ENCODE results near the gene SNRPA1.

DNA sequence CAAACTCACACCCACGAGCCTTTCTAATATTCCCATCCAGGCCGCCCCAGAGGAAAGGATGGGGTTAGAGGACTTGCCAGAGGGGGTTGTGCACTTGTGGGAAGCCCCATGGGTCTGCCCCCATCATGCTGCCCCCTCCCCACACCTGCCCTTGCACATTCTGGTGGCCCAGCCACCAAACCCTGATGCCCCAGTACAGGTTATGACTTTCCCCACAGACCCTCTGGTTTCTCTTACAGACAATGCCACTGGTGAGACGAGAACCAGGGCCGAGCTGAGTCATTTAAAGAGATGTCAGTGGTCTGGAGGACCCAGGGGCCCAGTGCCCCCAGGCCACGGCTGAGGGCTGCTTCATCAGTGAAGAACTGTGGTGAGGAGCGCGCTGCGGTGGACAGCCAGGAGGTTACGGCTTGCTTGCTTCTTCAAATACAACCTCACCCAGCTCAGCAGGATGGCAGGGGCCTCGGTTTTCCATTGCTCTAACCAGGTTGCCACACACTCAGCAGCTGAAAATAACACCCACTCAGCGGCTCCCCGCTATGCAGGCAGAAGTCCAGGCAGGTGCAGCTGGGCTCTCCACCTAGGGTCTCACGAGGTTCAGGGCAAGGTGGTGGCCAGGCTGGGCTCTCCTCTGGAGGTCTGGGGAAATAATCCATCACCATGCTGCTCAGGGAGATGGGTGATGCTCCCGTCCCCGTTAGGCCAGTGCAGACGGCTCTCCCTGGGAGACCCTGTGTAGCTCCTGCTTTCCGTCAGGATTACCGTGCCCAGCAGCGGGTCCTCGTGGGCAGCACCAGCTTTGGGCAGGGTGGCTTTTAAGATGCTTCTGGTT, 13.8 kb upstream of the SNRPA1 start:
- TF ChIP-seq, protein P1, sequence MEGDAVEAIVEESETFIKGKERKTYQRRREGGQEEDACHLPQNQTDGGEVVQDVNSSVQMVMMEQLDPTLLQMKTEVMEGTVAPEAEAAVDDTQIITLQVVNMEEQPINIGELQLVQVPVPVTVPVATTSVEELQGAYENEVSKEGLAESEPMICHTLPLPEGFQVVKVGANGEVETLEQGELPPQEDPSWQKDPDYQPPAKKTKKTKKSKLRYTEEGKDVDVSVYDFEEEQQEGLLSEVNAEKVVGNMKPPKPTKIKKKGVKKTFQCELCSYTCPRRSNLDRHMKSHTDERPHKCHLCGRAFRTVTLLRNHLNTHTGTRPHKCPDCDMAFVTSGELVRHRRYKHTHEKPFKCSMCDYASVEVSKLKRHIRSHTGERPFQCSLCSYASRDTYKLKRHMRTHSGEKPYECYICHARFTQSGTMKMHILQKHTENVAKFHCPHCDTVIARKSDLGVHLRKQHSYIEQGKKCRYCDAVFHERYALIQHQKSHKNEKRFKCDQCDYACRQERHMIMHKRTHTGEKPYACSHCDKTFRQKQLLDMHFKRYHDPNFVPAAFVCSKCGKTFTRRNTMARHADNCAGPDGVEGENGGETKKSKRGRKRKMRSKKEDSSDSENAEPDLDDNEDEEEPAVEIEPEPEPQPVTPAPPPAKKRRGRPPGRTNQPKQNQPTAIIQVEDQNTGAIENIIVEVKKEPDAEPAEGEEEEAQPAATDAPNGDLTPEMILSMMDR (IDR thresholded peaks at IDR 0.05; ENCODE audit: low read depth, low read length), result no peak
- TF ChIP-seq EZH2phosphoT487 (IDR thresholded peaks at IDR 0.05; ENCODE audit: low read depth), result no peak
